HUES48 (cell line): Measurements from ENCODE around the gene ETV3L.
A peak's percentile ranks its signal among the peaks of the same experiment; 100 is the strongest.

Source experiments
- H3K27ac ChIP-seq: one replicate; pipeline ENCODE4 v1.7.0; 2013; ENCODE audit warnings: low read depth, low read length, inconsistent platforms
- H3K27me3 ChIP-seq: 2 replicates; pipeline ENCODE4 v1.6.1; 2013; ENCODE audit warnings: mild to moderate bottlenecking, low read length; ENCODE audit not compliant: control insufficient read depth, insufficient read depth
- H3K36me3 ChIP-seq: 2 replicates; pipeline ENCODE4 v1.6.1; 2013; ENCODE audit warnings: low read length; ENCODE audit not compliant: control insufficient read depth, insufficient read depth
- H3K4me1 ChIP-seq: 2 replicates; pipeline ENCODE4 v1.6.1; 2013; ENCODE audit warnings: mild to moderate bottlenecking, low read length; ENCODE audit not compliant: control insufficient read depth, insufficient read depth
- H3K4me3 ChIP-seq: 2 replicates; pipeline ENCODE4 v1.5.1; 2013; ENCODE audit warnings: mild to moderate bottlenecking, low read depth, low read length
- H3K9ac ChIP-seq: 2 replicates; pipeline ENCODE4 v1.6.1; 2013; ENCODE audit warnings: mild to moderate bottlenecking, low read depth, low read length, moderate library complexity
- H3K9me3 ChIP-seq: 2 replicates; pipeline ENCODE4 v1.6.1; 2013; ENCODE audit warnings: low read length; ENCODE audit not compliant: control insufficient read depth, insufficient read depth

ETV3L gene

GRCh38 chr1:157139052-157139715, 39.6 kb upstream of the ETV3L start:
- Histone ChIP-seq H3K36me3 (peaks cover 21% of the 10 kb centered on the region), H3K9ac (peak overlapping the region; percentile 75), H3K27me3 (no peaks in the 10 kb centered on the region; the same call in 1 of the 2 replicates), H3K4me1 (peaks cover 39% of the 10 kb centered on the region), H3K27ac (peak overlapping the region; percentile 99), H3K9me3 (no peaks in the 10 kb centered on the region), H3K4me3 (peak overlapping the region; percentile 95)

- peak within 1 kb of the TSS; percentile 95 for H3K4me3 ChIP-seq
Observed at GRCh38 chr1:157138220-157139051, 38.8 kb upstream of the ETV3L start, which contains the start of gene ETV3. ETV3 (minus strand) TSS chr1:157138395; CDS start chr1:157136352, 2,043 bp downstream.

GRCh38 chr1:157137408-157138219, 38.0 kb upstream of the ETV3L start:
- Histone ChIP-seq H3K27ac (peak overlapping the region; percentile 99), H3K9me3 (no peaks in the 10 kb centered on the region), H3K27me3 (no peaks in the 10 kb centered on the region; the same call in 1 of the 2 replicates), H3K4me3 (peak overlapping the region; percentile 95), H3K9ac (peak overlapping the region; percentile 75), H3K4me1 (peaks cover 39% of the 10 kb centered on the region), H3K36me3 (peaks cover 37% of the 10 kb centered on the region)

More at GRCh38 chr1:157138220-157139051, 38.8 kb upstream of the ETV3L start, which contains the start of gene ETV3:
- H3K36me3 ChIP-seq: peaks cover 29% of the 10 kb centered on the region
- H3K4me1 ChIP-seq: peaks cover 39% of the 10 kb centered on the region
- H3K9ac ChIP-seq: peak within 1 kb of the TSS; percentile 75
- H3K27me3 ChIP-seq: no peaks in the 10 kb centered on the region; the same call in 1 of the 2 replicates
- H3K27ac ChIP-seq: peak within 1 kb of the TSS; percentile 99
- no peaks in the 10 kb centered on the region for H3K9me3 ChIP-seq

GRCh38 chr1:157137046-157137407, 37.4 kb upstream of the ETV3L start:
- H3K36me3 ChIP-seq: peaks cover 43% of the 10 kb centered on the region

GRCh38 chr1:157136133-157136532, 36.5 kb upstream of the ETV3L start:
- H3K4me3 ChIP-seq: peak overlapping the region; percentile 95
- no peak overlapping the region for H3K27ac ChIP-seq
- H3K36me3 ChIP-seq: peaks cover 52% of the 10 kb centered on the region
- no peak overlapping the region for H3K9ac ChIP-seq
- H3K4me1 ChIP-seq: peaks cover 35% of the 10 kb centered on the region
- no peaks in the 10 kb centered on the region for H3K27me3 ChIP-seq
- H3K9me3 ChIP-seq: no peaks in the 10 kb centered on the region

More at GRCh38 chr1:157137046-157137407, 37.4 kb upstream of the ETV3L start:
- Histone ChIP-seq H3K27ac (peak overlapping the region; percentile 56), H3K9me3 (no peaks in the 10 kb centered on the region), H3K4me3 (peak overlapping the region; percentile 95), H3K9ac (0 out of 2 replicates have a peak overlapping the region, but pooled peaks have one; percentile 75), H3K27me3 (no peaks in the 10 kb centered on the region; the same call in 1 of the 2 replicates), H3K4me1 (peaks cover 39% of the 10 kb centered on the region)

GRCh38 chr1:157135646-157136045, 36.0 kb upstream of the ETV3L start:
- Histone ChIP-seq H3K9me3 (no peaks in the 10 kb centered on the region), H3K4me3 (no peak overlapping the region), H3K4me1 (peaks cover 31% of the 10 kb centered on the region), H3K9ac (no peak overlapping the region), H3K27me3 (no peaks in the 10 kb centered on the region), H3K27ac (no peak overlapping the region), H3K36me3 (peaks cover 57% of the 10 kb centered on the region)

- Histone ChIP-seq H3K36me3 (peaks cover 63% of the 10 kb centered on the region), H3K27ac (no peak overlapping the region), H3K9ac (no peak overlapping the region)
Observed at GRCh38 chr1:157135070-157135469, 35.5 kb upstream of the ETV3L start.

GRCh38 chr1:157134442-157134841, 34.8 kb upstream of the ETV3L start:
- H3K27ac ChIP-seq: no peak overlapping the region
- H3K4me1 ChIP-seq: peaks cover 19% of the 10 kb centered on the region
- H3K9ac ChIP-seq: no peak overlapping the region
- no peaks in the 10 kb centered on the region for H3K27me3 ChIP-seq
- H3K4me3 ChIP-seq: no peak overlapping the region
- H3K36me3 ChIP-seq: peaks cover 65% of the 10 kb centered on the region
- no peaks in the 10 kb centered on the region for H3K9me3 ChIP-seq

More at GRCh38 chr1:157135070-157135469, 35.5 kb upstream of the ETV3L start:
- H3K4me3 ChIP-seq: no peak overlapping the region
- H3K4me1 ChIP-seq: peaks cover 26% of the 10 kb centered on the region
- H3K9me3 ChIP-seq: no peaks in the 10 kb centered on the region
- no peaks in the 10 kb centered on the region for H3K27me3 ChIP-seq

- Histone ChIP-seq H3K27me3 (no peaks in the 10 kb centered on the region), H3K36me3 (peaks cover 72% of the 10 kb centered on the region), H3K4me1 (peaks cover 12% of the 10 kb centered on the region), H3K4me3 (no peak overlapping the region), H3K27ac (no peak overlapping the region), H3K9ac (no peak overlapping the region), H3K9me3 (no peaks in the 10 kb centered on the region)
Observed at GRCh38 chr1:157133426-157133825, 33.8 kb upstream of the ETV3L start.

- H3K36me3 ChIP-seq: peaks cover 77% of the 10 kb centered on the region
Observed at GRCh38 chr1:157132616-157133167, 33.1 kb upstream of the ETV3L start.

More at GRCh38 chr1:157132616-157133167, 33.1 kb upstream of the ETV3L start:
- Histone ChIP-seq H3K4me1 (peaks cover 12% of the 10 kb centered on the region), H3K9ac (no peak overlapping the region), H3K4me3 (no peak overlapping the region), H3K9me3 (no peaks in the 10 kb centered on the region), H3K27me3 (no peaks in the 10 kb centered on the region), H3K27ac (no peak overlapping the region)
